ENCODE data around the gene SMCO3. TPM values are rescaled to one million over a fixed set of nuclear protein-coding genes. Genes with fewer than 3 reads are reported as not detected.

The SMCO3 gene
- total and polyA plus RNA-seq, 2 of the 13 experiments (the other 11 are each of a cell fraction or from before 2014, with no cell fraction given) = 0.29 to 0.42 TPM

- TF ChIP-seq ZNF362 (CRISPR knock-in tag; IDR thresholded peaks at IDR 0.05; ENCODE audit: borderline replicate concordance) (no peak; the same call in 1 of the 2 replicates), EHMT2 (IDR thresholded peaks at IDR 0.05; ENCODE audit: borderline replicate concordance, low read depth, low read length) (no peak), ZSCAN29 (CRISPR knock-in tag; conservative IDR thresholded peaks at IDR 0.05) (no peak), ESRRA (CRISPR knock-in tag; IDR thresholded peaks at IDR 0.05; ENCODE audit: low read depth) (no peak), ZFY (CRISPR knock-in tag; IDR thresholded peaks at IDR 0.05) (no peak; the same call in none of the 2 replicates), ZUFSP (CRISPR knock-in tag; IDR thresholded peaks at IDR 0.05; ENCODE audit: borderline replicate concordance) (no peak), ZSCAN22 (CRISPR knock-in tag; IDR thresholded peaks at IDR 0.05) (no peak), CREBL2 (CRISPR knock-in tag; IDR thresholded peaks at IDR 0.05; ENCODE audit: borderline replicate concordance) (no peak), SKIL (CRISPR knock-in tag; IDR thresholded peaks at IDR 0.05; ENCODE audit: borderline replicate concordance) (no peak; the same call in 1 of the 2 replicates), PREB (CRISPR knock-in tag; IDR thresholded peaks at IDR 0.05) (no peak), ZNF780A (CRISPR knock-in tag; IDR thresholded peaks at IDR 0.05) (0 out of 2 replicates have a peak, but pooled peaks have one; percentile 6), ZNF589 (CRISPR knock-in tag; conservative IDR thresholded peaks at IDR 0.05) (no peak; the same call in 1 of the 2 replicates), TCF12 (IDR thresholded peaks at IDR 0.05) (no peak), TCF12 (CRISPR knock-in tag; IDR thresholded peaks at IDR 0.05) (no peak), SALL2 (CRISPR knock-in tag; IDR thresholded peaks at IDR 0.05) (no peak), FOXK1 (CRISPR knock-in tag; IDR thresholded peaks at IDR 0.05; ENCODE audit: borderline replicate concordance, low read depth) (0 out of 2 replicates have a peak, but pooled peaks have one; percentile 25), MEIS1 (CRISPR knock-in tag; IDR thresholded peaks at IDR 0.05; ENCODE audit: borderline replicate concordance) (no peak), ZNF34 (CRISPR knock-in tag; IDR thresholded peaks at IDR 0.05; ENCODE audit: borderline replicate concordance) (no peak), BHLHE40 (IDR thresholded peaks at IDR 0.05; ENCODE audit: low read length) (no peak), CHD4 (IDR thresholded peaks at IDR 0.05; ENCODE audit: borderline replicate concordance, low read length) (no peak), FOXJ3 (CRISPR knock-in tag; IDR thresholded peaks at IDR 0.05; ENCODE audit: borderline replicate concordance) (no peak), IKZF1 (IDR thresholded peaks at IDR 0.05) (no peak), RARA (CRISPR knock-in tag; IDR thresholded peaks at IDR 0.05) (no peak), NFKB2 (CRISPR knock-in tag; IDR thresholded peaks at IDR 0.05; ENCODE audit: borderline replicate concordance) (peak; percentile 25; the same call in 1 of the 2 replicates), SOX6 (IDR thresholded peaks at IDR 0.05) (no peak), SOX6 (CRISPR knock-in tag; IDR thresholded peaks at IDR 0.05) (no peak; the same call in 1 of the 2 replicates)
Measured at GRCh38 chr12:14769969-14770495, 44.0 kb downstream of the SMCO3 start (continued).
